Right lung (tissue), 5 donors: ENCODE measurements around the gene AP4M1. TPM values are rescaled to one million over a fixed set of nuclear protein-coding genes. Genes with fewer than 3 reads are reported as not detected.

Experiments used
- DNase-seq, 2 donors: peaks; one replicate each; pipeline ENCODE4 v3.0.0-alpha.2; 2013
- polyA plus RNA-seq, 5 donors: library from polyadenylated mRNA; unstranded; fragments of 120-200 nt; gene quantifications; one replicate each; pipeline versions ENCODE4 v1.2.1 to v1.2.3, GENCODE V29; 2013; ENCODE audit warnings: inconsistent platforms in 1 of 5, low replicate concordance in 1 of 5; ENCODE audit not compliant: insufficient read length in 5 of 5, insufficient read depth in 1 of 5

The AP4M1 gene
- polyA plus RNA-seq, 5 donors, result 34.5 to 43.4 (median 36.5) TPM

GRCh38 chr7:100157334-100158228 is 56.1 kb downstream of the AP4M1 start:
- no peak for DNase-seq

Other genes starting within 250 kb of the AP4M1 start
- gene OR2AE1, start 224.6 kb upstream of the AP4M1 start, polyA plus RNA-seq, result under 1 TPM in 1 of 5 donors, not detected in 4; 0.10 TPM
- 10 to 100 TPM; 35.0 to 45.0 (median 38.6) TPM for gene TRIM4, start 182.1 kb upstream of the AP4M1 start, polyA plus RNA-seq
- gene GJC3, start 172.0 kb upstream of the AP4M1 start, polyA plus RNA-seq, result 1 to 10 TPM in 3 of 5 donors, under 1 TPM in 2; 0.93 to 1.5 (median 1.0) TPM
- 100 to 1,000 TPM in 1 of 5 donors, under 1 TPM in 4; 0.24 to 101 (median 0.51) TPM for gene AZGP1, start 125.6 kb upstream of the AP4M1 start, polyA plus RNA-seq
- gene ZKSCAN1, start 86.0 kb upstream of the AP4M1 start, polyA plus RNA-seq, result 10 to 100 TPM; 75.2 to 93.9 (median 86.2) TPM
- 10 to 100 TPM; 23.1 to 27.0 (median 25.6) TPM for gene ZSCAN21, start 51.9 kb upstream of the AP4M1 start, polyA plus RNA-seq
- gene ZNF3, start 19.9 kb upstream of the AP4M1 start, polyA plus RNA-seq, result 10 to 100 TPM; 38.7 to 54.7 (median 48.2) TPM
- 100 to 1,000 TPM; 112 to 138 (median 122) TPM for gene COPS6, start 12.7 kb upstream of the AP4M1 start, polyA plus RNA-seq
- gene MCM7, start 246 bp upstream of the AP4M1 start, polyA plus RNA-seq, result 100 to 1,000 TPM; 129 to 144 (median 140) TPM
- 10 to 100 TPM; 49.1 to 65.9 (median 58.1) TPM for gene TAF6, start 17.7 kb downstream of the AP4M1 start, polyA plus RNA-seq
- 10 to 100 TPM; 39.7 to 49.3 (median 41.5) TPM for gene CNPY4, start 18.0 kb downstream of the AP4M1 start, polyA plus RNA-seq
- 1 to 10 TPM; 1.1 to 2.5 (median 1.3) TPM for gene MBLAC1, start 25.3 kb downstream of the AP4M1 start, polyA plus RNA-seq
- 100 to 1,000 TPM in 1 of 5 donors, 10 to 100 TPM in 4; 75.2 to 132 (median 92.2) TPM for gene LAMTOR4, start 47.3 kb downstream of the AP4M1 start, polyA plus RNA-seq
- 10 to 100 TPM; 16.0 to 22.3 (median 17.4) TPM for gene TRAPPC14, start 57.1 kb downstream of the AP4M1 start, polyA plus RNA-seq
- 10 to 100 TPM; 16.3 to 27.2 (median 16.9) TPM for gene GAL3ST4, start 67.0 kb downstream of the AP4M1 start, polyA plus RNA-seq
- gene GPC2, start 75.7 kb downstream of the AP4M1 start, polyA plus RNA-seq, result 10 to 100 TPM in 3 of 5 donors, 1 to 10 TPM in 2; 7.6 to 18.4 (median 14.1) TPM
- gene STAG3, start 76.3 kb downstream of the AP4M1 start, polyA plus RNA-seq, result 10 to 100 TPM; 15.9 to 24.7 (median 21.1) TPM
- 1 to 10 TPM; 4.9 to 9.3 (median 7.7) TPM for gene PVRIG, start 118.3 kb downstream of the AP4M1 start, polyA plus RNA-seq
- gene SPDYE3, start 206.1 kb downstream of the AP4M1 start, polyA plus RNA-seq, result 1 to 10 TPM; 5.7 to 7.4 (median 6.7) TPM